Right lobe of liver (tissue), 6 donors: ENCODE data around the gene NUFIP2. TPM values are rescaled to one million over a fixed set of nuclear protein-coding genes. Genes with fewer than 3 reads are reported as not detected.

Experiments used
- ATAC-seq, 4 donors: fragments of 200-7000 bp; cut with Tn5 transposase; one replicate each; pipeline ENCODE4 v1.9.1; 2020; ENCODE audit warnings: mild to moderate bottlenecking in 4 of 4, moderate library complexity in 4 of 4
- DNase-seq, 3 donors: peaks; one replicate each; pipeline ENCODE4 v3.0.0-alpha.2; 2020
- H3K27ac ChIP-seq, 3 donors: fragments of 200-600 bp; one replicate each; pipeline ENCODE4 v1.8.0; 2022
- H3K27me3 ChIP-seq, 2 donors: fragments of 200-600 bp; one replicate each; pipeline ENCODE4 v1.8.0; 2022
- H3K36me3 ChIP-seq, 4 donors: fragments of 200-600 bp; sonication (generic) in 1 of 4; one replicate each; pipeline versions ENCODE4 v1.5.1 to v1.8.0; 2017 to 2022; ENCODE audit warnings: control low read depth in 1 of 4
- H3K4me1 ChIP-seq, 4 donors: fragments of 200-600 bp; sonication (generic) in 1 of 4; one replicate each; pipeline versions ENCODE4 v1.5.1 to v1.8.0; 2017 to 2022; ENCODE audit warnings: control low read depth in 1 of 4
- H3K4me3 ChIP-seq, 3 donors: fragments of 200-600 bp; one replicate each; pipeline ENCODE4 v1.8.0; 2022
- H3K9me3 ChIP-seq, 4 donors: fragments of 200-600 bp; sonication (generic) in 1 of 4; one replicate each; pipeline versions ENCODE4 v1.5.1 to v1.8.0; 2017 to 2022; ENCODE audit warnings: control low read depth in 1 of 4
- POLR2A ChIP-seq: fragments of 450-650 bp; IDR thresholded peaks from one replicate; pipeline ENCODE4 v1.6.1; 2017; ENCODE audit warnings: antibody characterized with exemption, mild to moderate bottlenecking
- WGBS: methylation state at CpG from one replicate; pipeline ENCODE4 v1.1.6; 2018; ENCODE audit warnings: low coverage, low lambda C conversion rate; ENCODE audit not compliant: insufficient coverage; ENCODE audit errors: missing lambda C conversion rate; 5-methylcytosine and 5-hydroxymethylcytosine counted together
- intact Hi-C, 2 donors: fragments of 100-400 bp; cut with DNase I; formaldehyde crosslinking; loops; one replicate each; pipeline versions ENCODE4 v1.11.2 to v1.14.1; 2022
- total RNA-seq, 6 experiments: library from RNA; depleted of rRNA in 2 of 6; stranded (reverse); fragments of >200 nt in 2 of 6; fragmentation: NEBNext Ultra II Directional in 3 of 6; extraction: Animal tissue kit (Norgen Biotek cat#: 25700) in 3 of 6; gene quantifications; one replicate each; pipeline versions ENCODE4 v1.1.0 to v1.2.4, GENCODE V29; 2016 to 2023
- TF ChIP-seq, protein P1 (sequence below), 4 donors: fragments of 200-600 bp in 3 of 4; fragments of 450-650 bp in 1 of 4; IDR thresholded peaks; one replicate each; pipeline versions ENCODE4 v1.5.1 to v1.8.0; 2016 to 2022; ENCODE audit warnings: antibody characterized with exemption in 4 of 4, mild to moderate bottlenecking in 2 of 4
- donor health status: DM: no; HTN: yes; CAD: no.
- donor health status: DM: no; HTN: no; CAD: no.
- donor health status: DM: no; HTN: no; CAD: no.
- donor health status: DM: no; HTN: yes; CAD: no.
- donor health status: DM: no; HTN: yes; CAD: no.

Gene NUFIP2
- total RNA-seq, 6 experiments from 2014 or later: 16.1 to 31.2 (median 22.5) TPM

DNA sequence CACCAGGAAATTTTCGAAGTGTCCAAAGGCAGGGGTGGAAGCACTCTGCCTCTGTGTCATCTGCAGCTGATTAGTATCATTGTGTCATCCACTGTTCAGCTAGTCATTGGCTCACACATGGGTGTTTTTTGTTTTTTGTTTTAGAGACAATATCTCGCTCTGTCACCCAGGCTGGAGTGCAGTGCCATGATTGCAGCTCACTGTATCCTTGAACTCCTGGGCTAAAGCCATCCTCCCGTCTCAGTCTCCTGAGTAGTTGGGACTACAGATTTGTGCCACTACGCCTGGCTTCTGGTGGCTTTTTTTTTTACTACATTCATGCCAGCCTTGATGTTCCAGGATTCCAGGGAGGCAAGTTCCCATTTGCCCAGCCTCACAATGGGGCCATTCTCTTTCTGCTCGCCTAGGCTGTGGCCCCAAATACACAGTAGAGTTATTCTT lies 81.2 kb downstream of the NUFIP2 start:
- Histone ChIP-seq H3K36me3 (no peaks in the 10 kb centered on the region), H3K27me3 (no peaks in the 10 kb centered on the region), H3K4me3 (no peak overlapping the region), H3K27ac (no peak overlapping the region), H3K4me1 (no peaks in the 10 kb centered on the region), H3K9me3 (no peaks in the 10 kb centered on the region)
- WGBS: 63% methylated on average over 5 of the region's 5 CpGs
- intact Hi-C loops: loop anchor here in 1 of 2 donors (10.0 kb wide), 1 partner anchor 68 kb away; no protein-coding TSS in a partner anchor
- DNase-seq: no peak
- no peak for ATAC-seq
- TF ChIP-seq, protein P1, sequence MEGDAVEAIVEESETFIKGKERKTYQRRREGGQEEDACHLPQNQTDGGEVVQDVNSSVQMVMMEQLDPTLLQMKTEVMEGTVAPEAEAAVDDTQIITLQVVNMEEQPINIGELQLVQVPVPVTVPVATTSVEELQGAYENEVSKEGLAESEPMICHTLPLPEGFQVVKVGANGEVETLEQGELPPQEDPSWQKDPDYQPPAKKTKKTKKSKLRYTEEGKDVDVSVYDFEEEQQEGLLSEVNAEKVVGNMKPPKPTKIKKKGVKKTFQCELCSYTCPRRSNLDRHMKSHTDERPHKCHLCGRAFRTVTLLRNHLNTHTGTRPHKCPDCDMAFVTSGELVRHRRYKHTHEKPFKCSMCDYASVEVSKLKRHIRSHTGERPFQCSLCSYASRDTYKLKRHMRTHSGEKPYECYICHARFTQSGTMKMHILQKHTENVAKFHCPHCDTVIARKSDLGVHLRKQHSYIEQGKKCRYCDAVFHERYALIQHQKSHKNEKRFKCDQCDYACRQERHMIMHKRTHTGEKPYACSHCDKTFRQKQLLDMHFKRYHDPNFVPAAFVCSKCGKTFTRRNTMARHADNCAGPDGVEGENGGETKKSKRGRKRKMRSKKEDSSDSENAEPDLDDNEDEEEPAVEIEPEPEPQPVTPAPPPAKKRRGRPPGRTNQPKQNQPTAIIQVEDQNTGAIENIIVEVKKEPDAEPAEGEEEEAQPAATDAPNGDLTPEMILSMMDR (IDR thresholded peaks at IDR 0.05): no peak
- no peak for TF ChIP-seq POLR2A

DNA sequence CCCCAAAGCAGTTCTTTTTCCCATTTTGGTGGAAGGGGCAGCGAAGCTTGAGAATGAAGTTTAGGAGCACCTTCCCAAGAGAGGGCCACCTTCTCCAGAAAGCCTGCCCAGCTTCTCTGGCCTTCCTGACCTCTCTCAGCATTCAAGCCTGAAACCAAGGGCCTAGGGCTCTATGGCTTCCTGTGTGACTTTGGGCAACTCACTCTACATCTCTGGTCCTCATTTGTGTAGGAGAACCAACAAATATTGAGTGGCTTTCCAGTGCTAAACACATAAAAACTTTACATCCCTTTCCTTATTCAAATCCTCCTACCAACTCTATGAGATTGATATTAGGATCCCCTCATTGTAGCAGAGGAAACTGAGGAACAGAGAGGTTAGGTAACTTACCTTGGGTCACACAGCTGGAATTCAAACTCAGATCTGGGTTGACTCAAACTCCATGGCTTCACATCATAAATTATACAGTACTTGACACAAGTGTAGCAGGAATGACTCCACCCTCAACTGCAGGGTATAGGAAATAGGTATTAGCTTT lies 81.8 kb downstream of the NUFIP2 start:
- Histone ChIP-seq H3K27me3 (no peaks in the 10 kb centered on the region), H3K36me3 (no peaks in the 10 kb centered on the region), H3K27ac (no peak overlapping the region), H3K9me3 (no peaks in the 10 kb centered on the region), H3K4me3 (no peak overlapping the region), H3K4me1 (no peaks in the 10 kb centered on the region)
- DNase-seq (no peak), ATAC-seq (no peak)
- intact Hi-C loops: loop anchor here in 1 of 2 donors (10.0 kb wide), 1 partner anchor 67 kb away; no protein-coding TSS in a partner anchor
- 100% methylated on average over 1 of the region's 1 CpG for WGBS
- no peak for TF ChIP-seq POLR2A

DNA sequence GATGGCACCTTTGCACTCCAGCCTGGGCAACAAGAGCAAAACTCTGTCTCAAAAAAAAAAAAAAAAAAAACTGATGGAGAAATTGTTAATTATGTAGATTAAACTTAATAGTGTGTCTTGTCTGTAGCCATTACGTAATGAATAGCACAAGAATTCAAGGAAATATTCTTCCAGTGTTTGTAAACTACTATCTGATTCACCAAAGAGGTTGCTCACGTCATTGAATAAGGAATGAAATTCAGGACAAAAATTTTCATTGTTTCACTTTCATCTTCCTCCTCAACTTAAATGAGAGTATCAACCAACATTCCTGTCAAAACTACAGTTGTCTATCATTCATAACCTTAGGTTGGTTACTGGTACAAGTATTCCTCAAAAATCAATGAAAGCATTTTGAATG lies 83.1 kb downstream of the NUFIP2 start:
- 60% methylated on average over 2 of the region's 2 CpGs for WGBS
- no peak overlapping the region for H3K27ac ChIP-seq
- intact Hi-C loops: loop anchor here in 1 of 2 donors (10.0 kb wide), 1 partner anchor 66 kb away; no protein-coding TSS in a partner anchor
- ATAC-seq (no peak), DNase-seq (no peak)
- TF ChIP-seq POLR2A: no peak
- H3K4me3 ChIP-seq: no peak overlapping the region
- H3K36me3 ChIP-seq: no peaks in the 10 kb centered on the region
- H3K27me3 ChIP-seq: no peaks in the 10 kb centered on the region
- H3K4me1 ChIP-seq: no peaks in the 10 kb centered on the region
- no peaks in the 10 kb centered on the region for H3K9me3 ChIP-seq

DNA sequence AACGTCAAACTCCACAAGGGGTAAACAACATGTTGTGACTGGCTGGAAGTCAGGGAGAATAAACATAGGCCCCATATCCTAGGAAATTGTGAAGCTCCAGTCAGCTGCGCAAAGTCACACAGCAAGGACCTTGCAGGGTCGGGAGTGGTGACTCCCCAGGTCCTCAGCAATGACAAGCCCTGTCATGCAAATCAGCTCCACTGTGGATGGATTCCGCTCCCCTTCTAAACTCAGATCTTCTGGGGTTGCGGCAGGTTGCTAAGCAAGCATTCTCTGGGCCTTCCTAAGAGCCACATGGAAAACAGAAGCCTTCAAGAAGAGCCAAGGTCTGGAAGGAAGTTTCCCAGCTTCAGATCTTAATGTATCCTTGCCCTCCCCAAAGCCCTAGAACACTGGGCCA lies 84.9 kb downstream of the NUFIP2 start:
- DNase-seq (no peak), ATAC-seq (no peak)
- Histone ChIP-seq H3K36me3 (no peaks in the 10 kb centered on the region), H3K27ac (no peak overlapping the region), H3K4me1 (no peaks in the 10 kb centered on the region), H3K27me3 (no peaks in the 10 kb centered on the region), H3K4me3 (no peak overlapping the region), H3K9me3 (no peaks in the 10 kb centered on the region)
- no peak for TF ChIP-seq POLR2A
- TF ChIP-seq, protein P1 (IDR thresholded peaks at IDR 0.05): no peak
- WGBS: 88% methylated on average over 5 of the region's 5 CpGs
- intact Hi-C loops: no loop called here

DNA sequence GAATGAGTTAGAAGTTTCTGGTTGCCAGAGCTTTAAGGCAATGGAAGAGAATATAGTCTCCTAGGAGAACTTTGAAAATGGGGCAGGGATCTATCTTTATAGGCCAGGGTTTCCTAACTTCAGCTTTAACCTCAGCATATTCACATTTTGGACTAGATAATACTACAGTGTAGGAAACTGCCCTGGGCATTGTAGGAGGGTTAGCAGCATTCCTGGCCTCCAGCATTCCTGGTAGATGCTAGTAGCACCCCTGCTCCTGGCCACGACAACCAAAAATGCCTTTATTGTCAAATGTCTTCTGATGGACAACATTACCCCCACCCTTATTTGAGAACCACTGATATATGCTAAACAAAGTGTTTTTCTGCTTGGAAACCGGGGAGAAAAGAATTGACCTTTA lies 86.0 kb downstream of the NUFIP2 start:
- ATAC-seq: no peak

More for the DNA sequence above, 86.0 kb downstream of the NUFIP2 start:
- H3K9me3 ChIP-seq: no peaks in the 10 kb centered on the region
- no peak for TF ChIP-seq POLR2A
- TF ChIP-seq, protein P1 (IDR thresholded peaks at IDR 0.05): no peak
- WGBS: 100% methylated on average over 1 of the region's 2 CpGs
- no peak overlapping the region for H3K27ac ChIP-seq
- intact Hi-C loops: no loop called here
- H3K36me3 ChIP-seq: no peaks in the 10 kb centered on the region
- no peak overlapping the region for H3K4me3 ChIP-seq
- no peaks in the 10 kb centered on the region for H3K4me1 ChIP-seq
- no peaks in the 10 kb centered on the region for H3K27me3 ChIP-seq
- DNase-seq: no peak

Other genes starting within 250 kb of the NUFIP2 start
- 10 to 100 TPM; 50.1 to 98.2 (median 81.8) TPM for gene MYO18A, start 113.8 kb downstream of the NUFIP2 start, total RNA-seq
- not detected for gene CRYBA1, start 47.3 kb downstream of the NUFIP2 start, total RNA-seq
- gene TAOK1, start 96.2 kb upstream of the NUFIP2 start, total RNA-seq: 10 to 100 TPM; 17.1 to 37.1 (median 21.1) TPM